Upper lobe of left lung (tissue), 6 donors: ENCODE data around the gene IL17RE. TPM values are rescaled to one million over a fixed set of nuclear protein-coding genes. Genes with fewer than 3 reads are reported as not detected.

Experiments used
- ATAC-seq, 2 donors: fragments of 200-7000 bp; cut with Tn5 transposase; one replicate each; pipeline ENCODE4 v1.9.1; 2022; ENCODE audit warnings: mild to moderate bottlenecking in 2 of 2, moderate library complexity in 2 of 2; ENCODE audit not compliant: low FRiP score in 2 of 2
- DNase-seq, 2 donors: peaks; one replicate each; pipeline ENCODE4 v3.0.0-alpha.2; 2019 to 2020
- H3K27ac ChIP-seq, 4 donors: fragments of 200-600 bp; sonication (generic); one replicate each; pipeline ENCODE4 v1.5.1; 2016 to 2019
- H3K27me3 ChIP-seq, 4 donors: fragments of 200-600 bp; sonication (generic); one replicate each; pipeline ENCODE4 v1.5.1; 2017 to 2019
- H3K36me3 ChIP-seq, 4 donors: fragments of 200-600 bp; sonication (generic); one replicate each; pipeline ENCODE4 v1.5.1; 2016 to 2019
- H3K4me1 ChIP-seq, 4 donors: fragments of 200-600 bp; sonication (generic); one replicate each; pipeline ENCODE4 v1.5.1; 2018 to 2019
- H3K4me3 ChIP-seq, 4 donors: fragments of 200-600 bp; sonication (generic); one replicate each; pipeline ENCODE4 v1.5.1; 2017 to 2019; ENCODE audit warnings: mild to moderate bottlenecking in 2 of 4, moderate library complexity in 1 of 4
- H3K9me3 ChIP-seq, 4 donors: fragments of 200-600 bp; sonication (generic); one replicate each; pipeline ENCODE4 v1.5.1; 2018 to 2019
- CTCF ChIP-seq, 6 experiments: fragments of 450-650 bp in 4 of 6; fragments of 200-600 bp in 2 of 6; sonication (generic) in 2 of 6; IDR thresholded peaks; one replicate each; pipeline ENCODE4 v1.5.1; 2016 to 2019; ENCODE audit warnings: antibody characterized with exemption in 6 of 6
- EP300 ChIP-seq, 4 donors: sonication (generic); formaldehyde crosslinking; IDR thresholded peaks; one replicate each; pipeline ENCODE4 v1.5.1; 2017; ENCODE audit warnings: antibody characterized with exemption in 4 of 4, control low read depth in 2 of 4
- POLR2A ChIP-seq, 4 donors: fragments of 450-650 bp; IDR thresholded peaks; one replicate each; pipeline ENCODE4 v1.5.1; 2016 to 2017; ENCODE audit warnings: antibody characterized with exemption in 4 of 4, mild to moderate bottlenecking in 2 of 4
- POLR2AphosphoS5 ChIP-seq, 2 donors: sonication (generic); formaldehyde crosslinking; IDR thresholded peaks; one replicate each; pipeline ENCODE4 v1.5.1; 2017; ENCODE audit warnings: antibody characterized with exemption in 2 of 2
- WGBS, 2 donors: methylation state at CpG; one replicate each; pipeline ENCODE4 v1.1.5; 2017 to 2018; 5-methylcytosine and 5-hydroxymethylcytosine counted together
- total RNA-seq, 6 donors: library from RNA; depleted of rRNA in 4 of 6; stranded (reverse); fragments of >200 nt in 4 of 6; gene quantifications; one replicate each; pipeline versions ENCODE4 v1.1.0 to v1.2.1, GENCODE V29; 2016 to 2021
- donor health status: DM: no; HTN: no; CAD: no; lungs with moderate emphysema.
- donor health status: DM: no; HTN: yes; CAD: no; lungs with severe emphysema.

The IL17RE gene
- total RNA-seq, 6 donors from 2014 or later = 16.1 to 44.8 (median 27.0) TPM

- no peak for DNase-seq
- WGBS, 2 donors = 80 to 86% methylated on average over 6 to 10 of the region's 10 CpGs
Measured at GRCh38 chr3:9917820-9918219, 15.2 kb downstream of the IL17RE start.

DNA sequence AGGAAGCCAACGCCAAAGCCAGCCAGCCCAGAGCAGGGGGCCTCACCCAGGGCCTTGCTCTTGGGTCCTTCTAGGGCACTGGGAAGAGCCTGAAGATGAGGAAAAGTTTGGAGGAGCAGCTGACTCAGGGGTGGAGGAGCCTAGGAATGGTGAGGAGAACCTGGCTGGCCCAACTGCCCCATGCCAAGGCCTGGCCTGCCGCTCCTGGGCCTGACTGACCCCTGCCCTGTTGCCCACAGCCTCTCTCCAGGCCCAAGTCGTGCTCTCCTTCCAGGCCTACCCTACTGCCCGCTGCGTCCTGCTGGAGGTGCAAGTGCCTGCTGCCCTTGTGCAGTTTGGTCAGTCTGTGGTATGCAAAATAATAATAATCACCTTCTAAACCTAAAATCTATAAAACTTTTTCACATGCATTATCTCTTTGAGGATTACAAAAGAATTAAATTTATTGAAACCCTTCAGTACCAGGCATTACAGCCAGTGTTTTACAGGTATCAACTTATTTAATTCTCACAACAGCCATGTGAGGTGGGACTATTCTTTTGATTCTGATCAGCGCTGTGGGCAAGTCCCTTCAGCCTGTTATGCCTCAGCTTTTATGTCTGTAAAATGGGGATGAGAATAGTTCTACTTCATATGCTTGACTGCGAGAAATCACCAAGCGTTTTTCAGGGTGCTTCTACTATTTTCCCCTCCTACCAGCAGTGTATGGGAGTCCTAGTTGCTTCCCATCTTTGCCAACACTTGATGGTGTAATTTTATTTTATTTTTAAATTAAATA, 15.8 kb downstream of the IL17RE start:
- peaks cover 0 to 9% (median 1%) of the 10 kb centered on the region in 4 donors for H3K36me3 ChIP-seq
- no peak overlapping the region for H3K4me3 ChIP-seq
- WGBS, 2 donors = 94 to 96% methylated on average over 7 to 8 of the region's 8 CpGs
- DNase-seq = no peak
- H3K9me3 ChIP-seq = no peaks in the 10 kb centered on the region
- peaks cover 30 to 42% (median 38%) of the 10 kb centered on the region in 4 donors for H3K4me1 ChIP-seq
- H3K27me3 ChIP-seq = no peaks in the 10 kb centered on the region
- H3K27ac ChIP-seq = peak overlapping the region in 3 of 4 donors; percentile 79 to 89 (median 86)
- no peak for ATAC-seq
- TF ChIP-seq CTCF (IDR thresholded peaks at IDR 0.05) = no peak
- no peak for TF ChIP-seq EP300 (IDR thresholded peaks at IDR 0.05)
- no peak for TF ChIP-seq POLR2A (IDR thresholded peaks at IDR 0.05)
- no peak for TF ChIP-seq POLR2AphosphoS5 (IDR thresholded peaks at IDR 0.05)

More at GRCh38 chr3:9917820-9918219, 15.2 kb downstream of the IL17RE start:
- TF ChIP-seq EP300 (IDR thresholded peaks at IDR 0.05) (no peak), POLR2A (IDR thresholded peaks at IDR 0.05) (no peak), POLR2AphosphoS5 (IDR thresholded peaks at IDR 0.05) (no peak), CTCF (IDR thresholded peaks at IDR 0.05) (no peak)
- H3K9me3 ChIP-seq = no peaks in the 10 kb centered on the region
- ATAC-seq = no peak
- H3K4me3 ChIP-seq = peak overlapping the region in 2 of 4 donors; percentile 78 to 79
- peaks cover 0 to 9% (median 1%) of the 10 kb centered on the region in 4 donors for H3K36me3 ChIP-seq
- H3K4me1 ChIP-seq = peaks cover 30 to 42% (median 38%) of the 10 kb centered on the region in 4 donors
- H3K27me3 ChIP-seq = no peaks in the 10 kb centered on the region
- H3K27ac ChIP-seq = peak overlapping the region; percentile 79 to 89 (median 86)

DNA sequence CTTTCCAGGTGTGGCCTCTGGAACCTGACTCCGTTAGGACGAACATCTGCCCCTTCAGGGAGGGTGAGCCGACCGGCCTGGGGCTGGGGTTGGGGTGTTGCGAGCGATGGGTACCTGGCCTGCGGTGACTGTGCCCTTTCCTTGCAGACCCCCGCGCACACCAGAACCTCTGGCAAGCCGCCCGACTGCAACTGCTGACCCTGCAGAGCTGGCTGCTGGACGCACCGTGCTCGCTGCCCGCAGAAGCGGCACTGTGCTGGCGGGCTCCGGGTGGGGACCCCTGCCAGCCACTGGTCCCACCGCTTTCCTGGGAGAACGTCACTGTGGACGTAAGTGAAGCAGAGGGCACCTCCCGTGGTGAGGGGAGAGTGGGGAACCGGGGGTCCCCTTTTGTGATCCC, 25.5 kb downstream of the IL17RE start:
- TF ChIP-seq POLR2A (IDR thresholded peaks at IDR 0.05) (no peak), EP300 (IDR thresholded peaks at IDR 0.05) (no peak), CTCF (IDR thresholded peaks at IDR 0.05) (no peak), POLR2AphosphoS5 (IDR thresholded peaks at IDR 0.05) (no peak)
- peak in 1 of 2 donors; percentile 83 for DNase-seq
- WGBS, 2 donors = 94 to 98% methylated on average over 15 to 23 of the region's 23 CpGs
- Histone ChIP-seq H3K27me3 (no peaks in the 10 kb centered on the region), H3K4me3 (no peak overlapping the region), H3K36me3 (peaks cover 0 to 39% (median 4%) of the 10 kb centered on the region in 4 donors), H3K4me1 (peaks cover 6 to 13% (median 10%) of the 10 kb centered on the region in 4 donors), H3K27ac (no peak overlapping the region), H3K9me3 (no peaks in the 10 kb centered on the region)
- ATAC-seq = no peak

GRCh38 chr3:9930804-9931418, 28.3 kb downstream of the IL17RE start:
- no peak for TF ChIP-seq CTCF (IDR thresholded peaks at IDR 0.05)
- no peak for TF ChIP-seq POLR2AphosphoS5 (IDR thresholded peaks at IDR 0.05)
- no peak for TF ChIP-seq POLR2A (IDR thresholded peaks at IDR 0.05)
- TF ChIP-seq EP300 (IDR thresholded peaks at IDR 0.05) = no peak
- ATAC-seq = no peak

More at GRCh38 chr3:9930804-9931418, 28.3 kb downstream of the IL17RE start:
- Histone ChIP-seq H3K9me3 (no peaks in the 10 kb centered on the region), H3K36me3 (peaks cover 0 to 25% (median 4%) of the 10 kb centered on the region in 4 donors), H3K27me3 (no peaks in the 10 kb centered on the region), H3K27ac (no peak overlapping the region), H3K4me3 (no peak overlapping the region), H3K4me1 (peaks cover 22 to 33% (median 25%) of the 10 kb centered on the region in 4 donors)
- DNase-seq = no peak
- 95 to 100% methylated on average over 4 of the region's 4 CpGs for WGBS, 2 donors
